Activated B cell treated with CpG ODN at 0.5 μM for 24 hours (primary cell): Measurements from ENCODE around the gene RPS6KA2. TPM values are rescaled to one million over a fixed set of nuclear protein-coding genes. Genes with fewer than 3 reads are reported as not detected.

Experiments
- ATAC-seq: fragments of 200-7000 bp; cut with Tn5 transposase; one replicate; pipeline ENCODE4 v1.10.0; 2021; ENCODE audit warnings: low read depth, mild to moderate bottlenecking, moderate library complexity
- CTCF ChIA-PET: fragments of 350-600 bp; sonication (Branson Sonifier 250); formaldehyde crosslinking; loops from one replicate; lab custom pipeline; 2021; ENCODE audit warnings: antibody characterized with exemption; lab: Charles Lee
- POLR2A ChIA-PET: fragments of 350-600 bp; sonication (Branson Sonifier 250); formaldehyde crosslinking; loops from one replicate; lab custom pipeline; 2021; ENCODE audit warnings: antibody characterized with exemption; lab: Charles Lee
- DNase-seq: peaks from one replicate; pipeline ENCODE4 v3.0.0; 2022
- H3K27ac Mint-ChIP-seq: one replicate; pipeline ENCODE4 v1.8.0; 2020; ENCODE audit warnings: mixed read lengths
- H3K27me3 Mint-ChIP-seq: one replicate; pipeline ENCODE4 v1.8.0; 2021; ENCODE audit warnings: mixed read lengths
- H3K36me3 Mint-ChIP-seq: one replicate; pipeline ENCODE4 v1.8.0; 2021; ENCODE audit warnings: low read depth, mixed read lengths
- H3K4me1 Mint-ChIP-seq: one replicate; pipeline ENCODE4 v1.8.0; 2021; ENCODE audit warnings: mixed read lengths
- H3K4me3 Mint-ChIP-seq: one replicate; pipeline ENCODE4 v1.8.0; 2020; ENCODE audit warnings: mild to moderate bottlenecking, mixed read lengths
- H3K9me3 Mint-ChIP-seq: one replicate; pipeline ENCODE4 v1.8.0; 2020; ENCODE audit warnings: mixed read lengths
- CTCF ChIP-seq: fragments of 200-600 bp; IDR thresholded peaks from one replicate; pipeline ENCODE4 v1.8.0; 2022; ENCODE audit warnings: antibody characterized with exemption, mild to moderate bottlenecking
- intact Hi-C: fragments of 100-400 bp; cut with micrococcal nuclease; formaldehyde crosslinking; loops from one replicate; pipeline ENCODE4 v1.15.1; 2024
- total RNA-seq: library from RNA; stranded (reverse); gene quantifications from 2 replicates; pipeline ENCODE4 v1.2.3, GENCODE V29; 2022

Gene RPS6KA2
- total RNA-seq, 1 donor from 2014 or later: 14.4 TPM

- CTCF ChIA-PET: no interaction called here
- Mint-ChIP-seq H3K4me1 (no peaks in the 10 kb centered on the region), H3K27me3 (no peaks in the 10 kb centered on the region), H3K27ac (no peak overlapping the region), H3K4me3 (no peak overlapping the region), H3K36me3 (no peaks in the 10 kb centered on the region), H3K9me3 (no peaks in the 10 kb centered on the region)
- DNase-seq (no peak), ATAC-seq (no peak)
- no peak for TF ChIP-seq CTCF
- POLR2A ChIA-PET: no interaction called here
- intact Hi-C loops: no loop called here
These were observed 57.8 kb downstream of the RPS6KA2 start for GRCh38 chr6:166569206-166569605.

GRCh38 chr6:166567813-166568212 is 59.2 kb downstream of the RPS6KA2 start:
- H3K4me1 Mint-ChIP-seq: no peaks in the 10 kb centered on the region
- no peak for TF ChIP-seq CTCF

GRCh38 chr6:166567107-166567506 is 59.9 kb downstream of the RPS6KA2 start:
- Mint-ChIP-seq H3K27me3 (no peaks in the 10 kb centered on the region), H3K9me3 (no peaks in the 10 kb centered on the region), H3K27ac (no peak overlapping the region), H3K4me1 (no peaks in the 10 kb centered on the region), H3K4me3 (no peak overlapping the region), H3K36me3 (no peaks in the 10 kb centered on the region)
- POLR2A ChIA-PET: no interaction called here
- TF ChIP-seq CTCF: no peak
- CTCF ChIA-PET: no interaction called here
- intact Hi-C loops: no loop called here
- ATAC-seq: no peak
- DNase-seq: no peak

More at GRCh38 chr6:166567813-166568212, 59.2 kb downstream of the RPS6KA2 start:
- ATAC-seq (no peak), DNase-seq (no peak)
- no peak overlapping the region for H3K4me3 Mint-ChIP-seq
- H3K36me3 Mint-ChIP-seq: no peaks in the 10 kb centered on the region
- CTCF ChIA-PET: no interaction called here
- intact Hi-C loops: no loop called here
- H3K27me3 Mint-ChIP-seq: no peaks in the 10 kb centered on the region
- H3K27ac Mint-ChIP-seq: no peak overlapping the region
- no peaks in the 10 kb centered on the region for H3K9me3 Mint-ChIP-seq
- POLR2A ChIA-PET: no interaction called here

- Mint-ChIP-seq H3K9me3 (no peaks in the 10 kb centered on the region), H3K4me1 (no peaks in the 10 kb centered on the region), H3K36me3 (no peaks in the 10 kb centered on the region), H3K27ac (no peak overlapping the region), H3K4me3 (no peak overlapping the region), H3K27me3 (no peaks in the 10 kb centered on the region)
- intact Hi-C loops: no loop called here
- CTCF ChIA-PET: no interaction called here
- ATAC-seq: no peak
- no peak for TF ChIP-seq CTCF
- DNase-seq: no peak
- POLR2A ChIA-PET: no interaction called here
These were observed 60.7 kb downstream of the RPS6KA2 start for GRCh38 chr6:166566026-166567011.

GRCh38 chr6:166565084-166565967 is 61.7 kb downstream of the RPS6KA2 start:
- H3K27ac Mint-ChIP-seq: no peak overlapping the region
- no peak for ATAC-seq
- no peak overlapping the region for H3K4me3 Mint-ChIP-seq
- no peaks in the 10 kb centered on the region for H3K9me3 Mint-ChIP-seq
- no peaks in the 10 kb centered on the region for H3K36me3 Mint-ChIP-seq
- CTCF ChIA-PET: no interaction called here
- intact Hi-C loops: no loop called here
- no peak for TF ChIP-seq CTCF
- no peaks in the 10 kb centered on the region for H3K27me3 Mint-ChIP-seq
- H3K4me1 Mint-ChIP-seq: no peaks in the 10 kb centered on the region
- POLR2A ChIA-PET: no interaction called here
- DNase-seq: no peak
